PC-3 (cell line): ENCODE results near the gene GALR2.

Source experiments
- EZH2 ChIP-seq: fragments of 300-600 bp; sonication (generic); IDR thresholded peaks from one replicate; pipeline ENCODE4 v1.6.1; 2017; ENCODE audit warnings: antibody characterized with exemption, mild to moderate bottlenecking, low read length; ENCODE audit not compliant: unreplicated experiment
- EZH2phosphoT487 ChIP-seq: fragments of 300-600 bp; sonication (generic); IDR thresholded peaks from 2 replicates; pipeline ENCODE4 v1.6.1; 2018; ENCODE audit warnings: mild to moderate bottlenecking, antibody characterized with exemption, low read length, borderline replicate concordance
- TF ChIP-seq, protein P1 (sequence below): fragments of 300-600 bp; sonication (generic); conservative IDR thresholded peaks from 2 replicates; pipeline ENCODE4 v1.5.1; 2017; ENCODE audit warnings: antibody characterized with exemption, low read depth, mild to moderate bottlenecking, low read length

DNA sequence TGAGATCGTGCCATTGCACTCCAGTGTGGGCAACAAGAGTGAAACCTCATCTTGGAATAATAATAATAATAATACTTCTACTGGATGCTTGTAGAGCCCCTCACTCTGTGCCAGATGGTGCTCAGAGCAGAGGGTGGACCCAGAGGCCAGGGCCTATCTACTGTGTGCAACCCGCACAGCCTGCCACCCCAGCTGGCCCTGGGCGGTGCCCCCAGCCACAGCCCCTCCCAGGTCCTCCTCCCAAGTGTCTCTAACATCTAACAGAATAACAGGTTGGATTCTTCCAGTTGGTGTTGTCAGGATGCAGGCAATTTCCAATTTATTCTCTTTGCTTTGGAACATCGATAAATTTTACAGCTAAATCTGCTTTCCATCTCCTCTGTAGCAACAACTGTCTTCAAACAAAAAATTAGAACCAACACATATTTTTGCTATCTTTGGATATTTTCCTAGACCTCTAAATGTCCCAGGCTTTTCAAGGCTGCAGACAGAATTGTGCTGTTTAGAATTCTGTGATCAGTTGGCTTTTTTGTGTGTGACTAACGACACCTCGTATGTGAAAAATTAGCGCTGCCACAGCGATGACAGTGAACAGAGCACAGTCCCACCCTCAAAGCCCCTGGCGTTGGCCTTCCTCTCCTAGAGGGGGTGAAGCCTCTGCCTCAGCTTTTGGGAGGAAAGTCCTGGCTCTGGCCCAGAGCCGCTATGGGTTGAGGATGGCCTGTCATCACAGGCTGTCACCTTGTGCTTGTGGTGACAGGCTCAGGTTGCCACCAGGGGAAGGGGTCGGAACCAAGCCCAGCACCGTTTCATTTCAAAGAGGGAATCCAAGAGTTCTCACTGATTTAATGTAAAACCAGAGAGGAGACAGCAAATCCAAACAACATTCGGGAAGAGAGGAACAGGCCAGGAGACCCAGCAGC lies 39.9 kb upstream of the GALR2 start:
- no peak for TF ChIP-seq EZH2
- TF ChIP-seq, protein P1, sequence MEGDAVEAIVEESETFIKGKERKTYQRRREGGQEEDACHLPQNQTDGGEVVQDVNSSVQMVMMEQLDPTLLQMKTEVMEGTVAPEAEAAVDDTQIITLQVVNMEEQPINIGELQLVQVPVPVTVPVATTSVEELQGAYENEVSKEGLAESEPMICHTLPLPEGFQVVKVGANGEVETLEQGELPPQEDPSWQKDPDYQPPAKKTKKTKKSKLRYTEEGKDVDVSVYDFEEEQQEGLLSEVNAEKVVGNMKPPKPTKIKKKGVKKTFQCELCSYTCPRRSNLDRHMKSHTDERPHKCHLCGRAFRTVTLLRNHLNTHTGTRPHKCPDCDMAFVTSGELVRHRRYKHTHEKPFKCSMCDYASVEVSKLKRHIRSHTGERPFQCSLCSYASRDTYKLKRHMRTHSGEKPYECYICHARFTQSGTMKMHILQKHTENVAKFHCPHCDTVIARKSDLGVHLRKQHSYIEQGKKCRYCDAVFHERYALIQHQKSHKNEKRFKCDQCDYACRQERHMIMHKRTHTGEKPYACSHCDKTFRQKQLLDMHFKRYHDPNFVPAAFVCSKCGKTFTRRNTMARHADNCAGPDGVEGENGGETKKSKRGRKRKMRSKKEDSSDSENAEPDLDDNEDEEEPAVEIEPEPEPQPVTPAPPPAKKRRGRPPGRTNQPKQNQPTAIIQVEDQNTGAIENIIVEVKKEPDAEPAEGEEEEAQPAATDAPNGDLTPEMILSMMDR = no peak
- no peak for TF ChIP-seq EZH2phosphoT487
